Fibroblast of lung (primary cell): ENCODE results near the gene CDIP1.

ENCODE experiments used
- EZH2 ChIP-seq: IDR thresholded peaks from 2 replicates; pipeline ENCODE4 v1.5.1; 2012; ENCODE audit warnings: low read length, control low read depth, mild to moderate bottlenecking; ENCODE audit errors: missing control alignments
- TF ChIP-seq, protein P1 (sequence below), 2 donors: IDR thresholded peaks in 1 of 2; conservative IDR thresholded peaks in 1 of 2; 1 replicate in 1 of 2; 2 replicates in 1 of 2; pipeline ENCODE4 v1.5.1; 2011 to 2012; ENCODE audit warnings: low read length in 2 of 2, control low read depth in 1 of 2, inconsistent platforms in 1 of 2, low read depth in 1 of 2, mild to moderate bottlenecking in 1 of 2

DNA sequence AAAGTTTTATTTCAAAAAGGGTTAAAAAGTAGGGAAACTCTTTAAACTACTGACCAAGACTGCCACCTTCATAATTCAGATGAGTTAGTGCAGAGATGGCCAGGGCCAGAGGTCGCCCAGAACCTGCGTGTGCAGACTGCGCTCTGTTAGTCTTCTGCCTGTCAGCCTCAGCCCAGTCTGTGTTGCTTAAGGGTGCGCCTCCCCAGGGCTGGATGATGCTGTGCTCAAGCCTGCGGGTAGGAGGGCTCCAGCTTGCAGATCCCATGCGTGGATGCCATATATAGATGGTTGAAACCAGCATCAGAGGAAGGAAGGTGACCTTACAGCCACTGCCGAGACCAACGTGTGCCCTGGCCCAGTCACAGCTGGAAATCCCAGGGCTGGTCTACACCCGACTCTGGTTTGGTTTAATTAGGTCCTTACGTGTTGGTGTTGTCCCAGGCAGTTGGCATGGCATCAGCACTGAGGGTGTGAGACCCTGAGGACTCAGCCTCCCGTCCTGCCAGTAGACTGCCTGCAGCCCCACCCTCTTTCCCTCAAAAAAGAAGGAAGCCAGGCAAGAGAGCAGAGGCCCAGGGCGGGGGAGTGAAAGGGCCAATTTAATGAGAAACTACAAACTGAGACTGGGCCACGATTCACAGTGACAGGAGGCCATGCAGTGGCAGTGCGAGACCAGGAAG is 27.7 kb downstream of the CDIP1 start:
- TF ChIP-seq, protein P1, sequence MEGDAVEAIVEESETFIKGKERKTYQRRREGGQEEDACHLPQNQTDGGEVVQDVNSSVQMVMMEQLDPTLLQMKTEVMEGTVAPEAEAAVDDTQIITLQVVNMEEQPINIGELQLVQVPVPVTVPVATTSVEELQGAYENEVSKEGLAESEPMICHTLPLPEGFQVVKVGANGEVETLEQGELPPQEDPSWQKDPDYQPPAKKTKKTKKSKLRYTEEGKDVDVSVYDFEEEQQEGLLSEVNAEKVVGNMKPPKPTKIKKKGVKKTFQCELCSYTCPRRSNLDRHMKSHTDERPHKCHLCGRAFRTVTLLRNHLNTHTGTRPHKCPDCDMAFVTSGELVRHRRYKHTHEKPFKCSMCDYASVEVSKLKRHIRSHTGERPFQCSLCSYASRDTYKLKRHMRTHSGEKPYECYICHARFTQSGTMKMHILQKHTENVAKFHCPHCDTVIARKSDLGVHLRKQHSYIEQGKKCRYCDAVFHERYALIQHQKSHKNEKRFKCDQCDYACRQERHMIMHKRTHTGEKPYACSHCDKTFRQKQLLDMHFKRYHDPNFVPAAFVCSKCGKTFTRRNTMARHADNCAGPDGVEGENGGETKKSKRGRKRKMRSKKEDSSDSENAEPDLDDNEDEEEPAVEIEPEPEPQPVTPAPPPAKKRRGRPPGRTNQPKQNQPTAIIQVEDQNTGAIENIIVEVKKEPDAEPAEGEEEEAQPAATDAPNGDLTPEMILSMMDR (conservative IDR thresholded peaks at IDR 0.05 in 1 of 2, IDR thresholded peaks at IDR 0.05 in 1 of 2; ENCODE audit: low read depth in 1 of 2, low read length in 2 of 2) = no peak
- no peak for TF ChIP-seq EZH2
